Stimulated activated CD8-positive, alpha-beta memory T cell treated with anti-CD3 and anti-CD28 coated beads, Interleukin-15, amount 100 ng/mL, for 4 hours (primary cell): ENCODE data around the gene EFCC1.

Experiments used
- DNase-seq, 2 donors: peaks; one replicate each; pipeline ENCODE4 v3.0.0-alpha.2; 2020; ENCODE audit warnings: low read depth in 2 of 2

The EFCC1 gene

DNA sequence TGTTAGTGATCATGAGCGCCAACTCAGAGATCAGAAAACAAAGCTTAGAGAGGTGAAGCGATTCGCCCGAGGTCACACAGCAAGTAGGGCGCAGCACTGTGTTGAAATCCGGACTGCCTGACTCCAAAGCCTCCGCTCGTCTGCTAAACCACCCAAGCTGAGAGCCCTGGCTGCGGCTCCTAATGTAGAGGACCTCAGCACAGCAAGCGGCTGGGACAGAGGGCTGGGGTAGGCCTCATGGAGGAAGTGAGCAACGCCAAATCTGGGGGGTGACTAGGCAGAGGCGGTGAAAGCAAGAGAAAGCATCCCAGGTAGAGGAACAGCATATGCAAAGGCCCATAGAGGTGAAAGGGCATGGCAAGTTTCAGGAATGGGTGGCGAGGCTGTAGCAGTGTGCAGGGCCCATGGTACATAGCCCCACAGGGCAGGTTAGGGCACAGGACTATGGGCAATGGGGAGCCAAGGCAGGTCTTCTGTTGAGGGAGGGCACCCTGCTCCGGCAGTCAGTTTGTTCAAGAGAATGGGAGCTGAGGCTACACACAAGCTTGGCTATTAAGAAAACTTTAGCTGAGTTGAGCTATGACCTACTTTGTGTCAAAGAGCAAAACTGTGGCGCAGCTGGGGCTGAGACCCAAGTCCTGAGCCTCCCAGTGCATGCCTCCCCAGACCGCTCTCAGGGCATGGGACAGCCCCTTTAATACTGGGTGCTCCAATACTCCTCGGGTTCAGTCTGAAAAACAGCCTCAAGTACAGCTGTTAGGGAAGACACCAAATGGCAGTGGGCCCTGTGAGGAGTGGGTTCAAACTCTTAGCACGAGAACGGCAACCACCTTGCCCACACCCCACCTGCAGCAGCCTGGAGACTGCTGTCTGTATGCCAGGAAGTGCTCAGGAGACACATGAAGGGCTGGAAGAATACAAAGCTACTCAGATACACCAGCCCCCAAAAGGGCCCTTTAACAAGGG is 6.2 kb upstream of the EFCC1 start:
- no peak for DNase-seq

DNA sequence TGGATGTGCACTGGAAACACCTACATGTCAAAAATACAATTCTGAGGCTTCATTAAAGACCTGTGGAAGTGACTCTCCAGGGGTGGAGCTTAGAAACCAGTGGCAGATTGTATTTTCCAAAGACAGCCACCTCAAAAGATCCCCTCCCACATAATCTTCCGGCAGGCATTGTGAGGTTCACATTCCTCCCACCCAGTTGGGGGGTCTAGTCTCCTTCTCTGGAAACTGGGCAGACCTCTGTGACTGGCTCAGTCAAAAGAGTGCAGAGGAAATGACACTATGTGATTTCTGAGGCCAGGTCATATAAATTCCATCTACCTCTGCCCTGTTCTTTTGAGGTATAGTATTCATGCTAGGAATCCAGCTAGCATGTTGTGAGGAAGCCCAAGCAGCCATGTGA is 5.4 kb upstream of the EFCC1 start:
- no peak for DNase-seq

DNA sequence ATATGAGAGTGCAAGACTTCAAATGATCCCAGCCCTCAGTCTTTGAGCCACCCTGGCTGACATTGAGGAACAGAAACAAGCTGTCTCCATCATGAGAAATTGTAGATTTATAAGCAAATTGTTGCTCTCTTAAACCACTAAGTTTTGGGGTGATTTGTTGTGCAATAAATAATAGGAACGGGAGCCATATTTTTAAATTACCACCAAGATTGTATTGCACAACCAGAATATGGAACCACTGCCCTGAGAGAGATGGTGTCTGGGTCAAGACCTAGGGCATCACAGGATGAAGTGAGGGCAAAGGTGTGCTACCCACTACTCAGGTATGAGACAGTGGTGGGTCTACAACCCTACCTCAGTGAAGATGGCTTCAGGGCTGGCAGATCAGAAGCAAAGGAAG is 4.9 kb upstream of the EFCC1 start:
- DNase-seq = no peak

DNA sequence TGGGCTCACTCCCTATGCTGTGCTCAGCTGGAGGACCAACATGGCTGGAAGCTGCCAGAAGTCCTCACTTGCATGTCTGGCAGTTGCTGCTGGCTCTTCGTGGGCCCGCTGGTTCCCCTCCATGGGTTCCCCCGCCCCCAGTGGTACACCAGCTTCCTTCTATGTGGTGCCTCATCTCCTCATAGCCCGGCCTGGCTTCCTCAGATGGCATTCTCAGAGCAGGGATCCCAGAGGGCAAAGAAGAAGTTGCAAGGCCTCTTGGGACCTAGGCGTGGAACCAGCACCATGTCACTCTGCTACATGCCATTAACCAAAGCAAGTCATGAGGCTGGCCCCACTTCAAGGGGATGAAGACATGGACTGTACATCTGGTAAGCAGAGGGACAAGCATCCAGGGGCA is 4.4 kb upstream of the EFCC1 start:
- DNase-seq = no peak

DNA sequence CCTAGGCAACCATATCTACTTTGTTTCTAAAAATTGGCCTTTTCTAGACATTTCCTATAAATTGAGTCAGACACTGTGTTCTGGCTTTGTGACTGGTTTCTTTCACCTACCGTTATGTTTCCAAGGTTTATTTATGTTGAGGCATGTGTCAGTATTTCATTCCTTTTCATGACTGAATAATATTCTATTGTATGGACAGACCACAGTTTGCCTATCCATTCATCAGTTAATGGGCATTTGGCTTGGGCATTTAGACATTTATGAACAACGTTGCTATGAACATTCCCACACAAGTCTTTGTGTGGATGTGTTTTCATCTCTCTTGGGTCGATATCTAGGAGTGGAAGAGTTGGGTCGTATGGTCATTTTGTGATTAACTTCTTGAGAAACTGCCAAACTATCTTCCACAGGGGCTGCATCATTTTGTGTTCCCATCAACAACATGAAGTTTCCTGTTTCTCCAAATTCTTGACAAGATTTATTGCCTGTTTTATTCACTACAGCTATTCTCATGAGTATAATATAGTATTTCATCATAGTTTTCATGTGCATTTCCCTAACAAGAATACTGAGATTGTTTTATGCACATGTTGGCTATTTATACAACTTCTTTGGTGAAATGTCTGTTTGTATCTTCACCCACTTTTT is 3.5 kb upstream of the EFCC1 start:
- no peak for DNase-seq

DNA sequence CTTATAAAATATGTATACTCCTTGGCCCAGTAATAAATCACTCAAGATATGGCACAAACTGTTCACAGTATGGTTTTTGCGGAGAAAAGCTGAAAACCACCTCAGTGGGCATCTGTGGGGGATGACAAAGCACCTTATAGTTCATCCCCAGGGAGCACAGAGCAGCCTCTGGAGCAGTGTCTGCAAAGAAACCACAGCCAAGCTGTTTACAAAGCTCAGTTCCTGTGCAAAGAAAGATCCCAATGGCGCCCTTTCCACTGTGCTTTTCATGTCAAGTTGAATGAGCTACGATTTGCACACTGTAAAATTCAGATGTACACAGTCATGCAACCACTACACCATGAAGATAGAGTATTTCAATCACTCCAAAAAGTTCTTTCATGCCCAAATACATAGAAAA is 2.5 kb upstream of the EFCC1 start:
- DNase-seq = no peak

DNA sequence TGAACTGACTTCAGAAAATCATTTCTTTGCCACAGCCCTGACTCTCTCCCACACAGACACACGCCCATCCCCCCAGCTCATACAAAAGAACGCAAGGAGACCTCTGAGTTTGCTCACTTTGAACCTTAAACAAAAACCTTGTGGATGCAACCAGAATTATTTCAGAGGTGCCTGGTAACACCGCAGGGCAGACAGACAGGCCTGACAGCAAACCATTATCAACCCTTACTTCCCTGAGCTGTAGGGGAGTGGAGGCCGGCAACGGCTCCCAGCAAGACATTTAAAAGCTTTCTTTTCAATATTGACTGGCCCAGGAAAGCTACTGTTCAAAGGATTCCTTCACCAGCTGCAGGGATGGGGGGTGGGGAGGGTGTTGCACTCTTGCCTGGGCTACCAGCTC is 2.0 kb upstream of the EFCC1 start:
- no peak for DNase-seq

DNA sequence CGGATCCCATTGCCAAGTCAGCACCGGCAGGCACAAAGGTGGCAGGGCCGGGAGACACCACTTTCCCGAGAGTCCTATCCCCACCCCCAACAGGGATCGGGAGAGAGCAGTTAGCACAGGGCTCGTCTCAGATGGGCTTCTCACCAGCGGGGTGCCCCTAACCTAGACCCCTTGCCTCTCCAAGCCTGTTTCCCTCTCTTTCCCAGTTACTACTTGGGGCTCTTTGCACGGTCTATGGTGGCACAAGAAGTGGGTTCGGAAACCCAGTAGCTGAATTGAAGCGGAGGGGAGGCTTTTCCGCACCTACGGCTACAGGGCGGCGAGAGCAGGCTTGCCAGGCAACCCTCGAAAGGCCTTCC is 383 bp upstream of the EFCC1 start:
- no peak for DNase-seq

DNA sequence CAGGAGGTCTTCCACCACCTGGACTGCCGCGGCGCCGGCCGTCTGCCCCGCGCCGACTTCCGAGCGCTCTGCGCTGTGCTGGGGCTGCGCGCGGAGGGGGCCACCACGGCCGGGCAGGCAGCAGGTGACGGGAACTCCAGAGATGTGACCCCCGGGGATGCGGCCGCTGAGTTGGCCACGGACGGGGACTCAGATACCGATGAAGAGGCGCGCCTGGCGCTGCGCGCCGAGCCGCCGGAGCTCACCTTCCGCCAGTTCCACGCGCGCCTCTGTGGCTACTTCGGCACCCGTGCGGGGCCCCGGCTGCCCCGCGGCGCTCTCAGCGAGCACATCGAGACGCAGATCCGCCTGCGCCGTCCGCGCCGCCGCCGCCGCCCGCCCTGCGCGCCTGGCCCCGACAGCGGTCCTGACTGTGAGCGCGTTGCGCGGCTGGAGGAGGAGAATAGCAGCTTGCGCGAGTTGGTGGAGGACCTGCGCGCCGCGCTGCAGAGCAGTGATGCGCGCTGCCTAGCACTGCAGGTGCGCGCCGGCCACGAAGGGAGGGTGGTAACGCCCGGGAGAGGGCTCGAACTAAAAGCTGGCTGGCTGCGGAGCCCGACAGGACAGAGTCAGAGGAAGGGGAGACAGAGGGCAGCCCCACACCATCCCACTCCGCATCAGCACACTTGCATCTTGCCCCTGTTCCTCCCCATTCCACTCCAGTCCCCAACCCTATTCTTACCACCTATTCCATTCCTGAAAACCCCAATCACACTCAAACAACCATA is 885 bp downstream of the EFCC1 start:
- no peak for DNase-seq

DNA sequence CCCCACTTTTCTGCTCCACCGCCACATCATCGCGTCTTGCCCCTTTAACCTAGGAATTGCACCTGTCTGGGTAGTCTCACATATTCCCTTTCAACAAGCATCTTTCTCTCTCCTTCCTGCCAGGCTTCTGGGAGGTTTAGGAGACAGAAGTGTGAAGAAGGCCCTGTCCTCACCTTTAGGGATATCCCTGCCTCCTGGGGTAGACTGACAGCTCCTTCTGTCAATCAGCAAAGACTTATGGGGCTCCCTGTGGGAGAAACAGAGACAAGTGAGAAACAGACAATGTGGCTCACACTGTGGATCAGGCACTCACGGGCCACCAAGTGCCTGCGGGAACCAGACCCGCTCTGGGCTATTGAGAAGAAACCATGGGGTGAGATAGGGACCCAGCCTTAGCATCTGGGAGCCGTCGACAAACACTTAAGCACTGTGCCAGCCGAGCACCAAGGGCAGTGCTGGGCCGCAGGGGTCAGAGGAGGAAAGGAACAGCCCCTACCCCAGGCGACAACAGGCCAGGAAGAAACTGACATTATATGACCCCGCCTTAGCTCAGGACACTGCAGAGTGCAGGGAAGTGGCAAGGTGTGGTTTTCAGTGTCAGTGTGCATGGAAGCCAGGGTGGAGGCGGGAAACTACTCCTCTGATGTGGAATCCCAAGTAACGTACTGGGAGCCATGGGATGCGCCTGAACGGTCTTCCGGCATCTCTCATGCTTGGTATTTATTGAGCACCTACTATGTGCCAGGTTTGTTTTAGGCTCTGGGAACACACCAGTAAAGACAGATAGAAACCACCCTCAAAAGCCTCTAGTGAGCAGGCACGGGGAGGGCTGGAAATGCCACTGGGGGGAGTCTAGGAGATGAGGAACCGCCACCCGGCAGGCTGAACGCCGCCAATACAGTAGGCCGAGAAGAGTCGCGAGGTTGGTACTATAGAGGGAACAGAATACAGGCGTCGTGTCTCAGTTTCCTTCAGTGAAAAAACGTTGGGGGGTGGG is 1.8 kb downstream of the EFCC1 start:
- DNase-seq = no peak

DNA sequence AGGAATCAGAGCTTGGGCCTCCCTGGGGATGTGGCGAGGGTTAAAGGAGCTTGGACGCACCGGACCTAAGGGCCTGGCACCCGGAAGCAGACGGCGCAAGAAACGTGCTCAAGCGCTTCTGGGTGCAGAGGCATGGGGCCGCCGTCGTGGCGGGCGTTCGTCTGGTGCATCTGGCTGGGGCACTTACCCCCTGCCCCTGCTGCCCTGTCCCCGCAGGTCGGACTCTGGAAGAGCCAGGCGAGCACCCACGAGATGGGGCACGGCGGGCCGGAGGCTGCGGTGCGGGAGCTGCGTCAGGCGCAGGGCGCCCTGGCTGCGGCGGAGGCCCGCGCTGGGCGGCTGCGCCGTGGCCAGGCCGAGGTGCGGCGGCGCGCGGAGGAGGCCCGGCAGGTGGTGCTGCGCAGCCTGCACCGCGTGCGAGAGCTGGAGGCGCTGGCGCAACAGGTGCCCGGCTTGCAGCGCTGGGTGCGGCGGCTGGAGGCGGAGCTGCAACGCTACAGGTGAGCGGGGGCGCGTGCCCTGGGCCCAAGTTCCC is 2.5 kb downstream of the EFCC1 start:
- DNase-seq = no peak

DNA sequence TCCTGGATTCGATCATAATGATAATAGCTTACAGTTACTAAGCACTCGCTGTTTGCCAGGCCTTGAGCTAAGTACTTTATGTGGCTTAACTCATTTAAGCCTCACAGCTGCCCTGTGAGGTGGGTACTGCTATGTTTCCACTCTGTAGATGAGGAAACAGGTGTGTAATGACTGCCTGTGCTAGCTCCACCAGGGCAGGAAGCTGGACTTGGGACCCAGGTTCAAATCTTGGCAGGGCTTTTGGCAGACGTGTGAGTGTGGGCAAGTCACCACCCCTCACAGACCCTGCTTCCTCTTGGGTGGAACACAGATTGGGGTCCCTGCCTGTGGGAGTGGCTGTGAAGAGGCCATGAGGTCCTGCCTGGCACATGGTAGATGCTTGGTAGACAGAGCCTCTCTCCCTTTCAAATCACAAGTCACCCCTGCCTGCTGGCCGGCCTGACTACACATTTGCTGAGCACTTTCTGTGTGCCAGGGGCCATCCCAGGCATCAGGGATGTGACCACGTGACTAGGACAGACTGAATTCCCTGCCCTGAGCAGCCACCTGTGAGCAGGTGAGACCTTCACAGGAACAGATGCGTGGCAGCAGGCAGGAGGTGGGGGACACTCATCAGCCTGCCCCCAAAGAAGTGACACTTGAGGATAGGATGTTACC is 3.7 kb downstream of the EFCC1 start:
- no peak for DNase-seq

DNA sequence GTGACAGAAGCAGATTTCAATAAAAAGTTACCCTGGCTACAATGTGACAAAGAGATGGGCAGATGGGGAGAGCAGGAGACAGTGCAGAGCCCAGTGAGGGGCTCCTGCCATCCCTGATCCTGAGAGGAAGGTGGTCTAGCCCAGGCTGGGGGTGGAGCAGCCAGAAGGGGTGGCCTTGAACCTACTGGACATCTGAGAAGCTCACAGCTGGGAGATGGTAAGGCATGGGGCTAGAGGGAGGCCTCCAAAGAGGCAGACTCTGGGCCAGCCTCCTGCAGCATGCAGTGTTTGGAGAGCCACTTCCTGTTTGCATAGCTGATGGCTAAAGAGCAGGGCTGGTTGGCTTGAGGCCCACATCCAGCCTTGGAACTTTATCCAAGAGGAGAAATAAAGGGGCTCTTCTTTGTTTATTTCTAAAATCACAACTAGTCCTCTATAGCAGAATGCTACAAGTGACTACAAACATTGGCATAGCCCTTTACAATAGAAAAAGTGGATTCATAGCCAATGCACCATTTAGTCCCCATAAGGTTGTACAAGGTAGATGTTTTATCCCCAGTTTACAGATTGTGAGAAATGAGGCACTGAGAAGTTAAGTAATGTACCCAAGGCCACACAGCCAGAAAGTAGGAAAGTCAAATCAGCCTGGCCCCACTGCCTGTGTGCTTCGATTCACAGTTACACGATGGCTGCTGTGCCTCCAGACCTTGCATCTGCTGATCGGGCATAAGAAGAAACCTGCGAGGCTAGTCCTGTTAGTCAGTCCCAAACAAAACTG is 4.6 kb downstream of the EFCC1 start:
- no peak for DNase-seq

DNA sequence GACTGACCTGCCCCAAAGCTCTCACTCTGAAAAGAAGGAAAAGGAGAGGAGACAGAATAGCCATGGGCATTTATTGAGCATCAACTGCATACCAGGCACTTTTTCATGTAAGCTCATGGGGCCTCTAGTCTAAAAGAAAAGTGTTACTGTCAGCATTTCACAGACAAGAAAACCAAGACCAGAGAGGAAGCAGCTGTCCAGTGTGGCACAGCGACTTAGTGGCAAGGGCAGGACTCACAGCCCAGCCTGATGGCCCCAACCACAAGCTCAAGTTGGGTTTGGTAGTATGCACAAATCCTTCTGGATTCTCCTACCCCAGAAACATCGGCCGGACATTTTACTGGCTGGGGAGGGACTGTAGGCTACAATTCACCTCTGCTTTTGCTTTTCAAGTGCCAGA is 5.8 kb downstream of the EFCC1 start:
- no peak for DNase-seq

DNA sequence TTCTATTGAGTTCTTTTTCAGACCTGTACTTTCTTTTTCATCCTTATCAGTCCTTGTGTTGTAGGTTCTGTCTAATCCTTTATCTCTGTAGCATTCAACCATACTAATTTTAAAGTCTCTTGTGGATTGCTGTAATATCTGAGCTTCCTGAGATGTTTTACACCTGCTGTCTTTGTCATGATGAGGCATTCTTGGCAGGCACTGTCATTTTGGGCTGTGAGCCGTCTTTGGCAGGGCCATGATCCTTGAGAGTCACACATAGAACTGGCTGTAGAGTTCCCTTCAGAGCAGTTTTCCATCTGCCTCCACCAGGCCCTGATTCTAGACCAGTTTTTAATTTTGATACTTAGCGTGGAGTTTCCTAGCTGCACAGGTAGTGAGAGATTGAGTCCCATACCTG is 6.7 kb downstream of the EFCC1 start:
- no peak for DNase-seq

DNA sequence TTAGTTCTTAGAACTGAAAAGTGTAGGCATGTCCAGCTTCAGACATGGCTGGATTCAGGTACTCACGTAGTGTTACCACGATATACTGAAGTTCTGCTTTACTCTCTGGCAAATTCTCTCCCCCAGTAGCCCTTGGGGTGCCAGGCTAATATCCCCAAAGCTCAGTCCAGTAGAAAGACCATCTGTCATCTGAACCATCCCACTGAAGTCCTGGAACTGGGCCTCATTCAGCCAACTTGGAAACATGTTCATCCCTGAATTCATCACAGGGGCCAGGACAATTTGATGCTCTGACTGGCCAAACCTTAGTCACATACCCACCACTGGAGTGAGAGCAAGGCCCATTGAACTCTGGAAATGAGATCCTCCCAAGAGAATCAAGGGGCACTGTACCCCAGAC is 8.2 kb downstream of the EFCC1 start:
- DNase-seq = no peak

DNA sequence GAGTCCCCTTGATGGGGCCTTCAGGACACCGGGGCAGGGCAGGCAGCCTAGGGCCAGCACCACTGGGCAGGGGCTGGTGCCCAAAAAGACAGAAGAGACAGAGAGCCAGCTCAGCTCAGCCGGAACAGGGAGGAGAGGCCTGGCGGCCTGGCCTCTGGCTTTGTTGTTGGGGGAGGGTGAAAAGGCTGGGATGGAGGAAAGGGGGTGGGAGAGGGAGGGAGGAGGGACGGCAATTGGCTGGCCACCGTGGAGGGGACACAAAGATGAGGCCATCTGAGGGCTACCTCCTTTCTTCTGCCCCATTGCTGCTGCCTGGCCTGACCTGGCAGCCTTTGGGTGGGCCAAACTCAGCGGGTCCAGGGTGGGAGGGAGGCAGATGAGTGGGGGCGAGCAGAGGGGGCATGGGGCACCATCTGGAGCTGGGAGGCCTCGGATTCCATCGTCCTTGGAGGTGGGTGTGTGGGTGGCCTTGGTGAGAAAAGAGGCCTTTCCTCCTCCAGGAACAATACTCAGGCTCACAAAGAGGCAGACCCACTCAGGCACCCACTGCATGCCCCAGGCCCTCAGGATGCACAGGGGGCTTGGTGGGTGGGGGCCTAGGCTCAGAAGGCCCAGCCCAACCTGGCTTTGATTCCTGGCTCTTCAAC is 9.3 kb downstream of the EFCC1 start:
- DNase-seq = no peak

DNA sequence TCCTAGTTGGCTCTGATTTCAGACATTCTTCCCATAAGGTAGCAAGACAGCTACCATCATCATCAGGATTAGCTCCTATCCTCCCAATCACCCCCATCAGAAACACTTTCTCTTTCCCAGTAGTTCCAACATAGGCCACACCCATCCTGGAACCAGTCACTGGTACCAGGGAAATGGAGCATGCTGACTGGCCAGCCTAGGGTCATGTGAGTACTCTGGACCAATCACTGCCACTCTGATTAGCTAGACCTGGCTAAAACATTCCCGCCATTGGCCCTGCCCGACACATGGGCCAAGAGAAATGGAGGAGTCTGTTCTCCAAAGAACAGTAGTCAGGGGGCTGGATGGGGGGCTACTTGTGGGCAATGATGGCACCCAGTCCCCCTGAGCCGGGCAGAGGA is 12.4 kb downstream of the EFCC1 start:
- no peak for DNase-seq

DNA sequence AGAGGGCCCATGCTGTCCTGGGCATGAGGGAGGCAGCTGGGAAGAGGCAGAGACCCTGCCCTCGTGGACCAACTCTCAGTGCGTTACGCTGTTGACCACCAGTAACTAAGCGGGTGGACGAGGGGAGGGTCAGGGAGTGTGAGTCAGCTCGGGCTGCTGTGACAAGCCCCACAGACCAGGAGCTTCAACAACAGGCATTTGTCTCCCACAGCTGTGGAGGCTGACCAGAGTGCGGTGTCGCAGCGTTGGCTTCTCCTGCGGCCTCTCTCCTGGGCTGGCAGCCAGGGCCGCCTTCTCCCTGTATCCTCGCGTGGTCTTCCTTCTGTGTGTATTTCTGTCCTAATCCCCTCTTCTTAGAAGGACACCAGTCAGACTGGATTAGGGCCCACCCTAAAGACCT is 13.0 kb downstream of the EFCC1 start:
- no peak for DNase-seq
